Ishikawa (cell line): ENCODE measurements around the gene MTMR10.

Experiments
- CEBPB ChIP-seq: IDR thresholded peaks from 2 replicates; pipeline ENCODE4 v1.6.1; 2012
- CREB1 ChIP-seq: IDR thresholded peaks from 2 replicates; pipeline ENCODE4 v1.6.1; 2012; ENCODE audit warnings: low read depth
- EGR1 ChIP-seq: IDR thresholded peaks from 2 replicates; pipeline ENCODE4 v1.6.1; 2012
- EP300 ChIP-seq: IDR thresholded peaks from 2 replicates; pipeline ENCODE4 v1.6.1; 2012; ENCODE audit warnings: borderline replicate concordance
- REST ChIP-seq: IDR thresholded peaks from 2 replicates; pipeline ENCODE4 v1.6.1; 2012; ENCODE audit warnings: low read depth, mild to moderate bottlenecking
- TAF1 ChIP-seq: IDR thresholded peaks from 2 replicates; pipeline ENCODE4 v1.6.1; 2012; ENCODE audit warnings: low read depth, mild to moderate bottlenecking
- ZBTB7A ChIP-seq: IDR thresholded peaks from 2 replicates; pipeline ENCODE4 v1.6.1; 2012; ENCODE audit warnings: low read depth

- TF ChIP-seq TAF1 (no peak), EP300 (no peak), REST (no peak), CREB1 (no peak), EGR1 (no peak), ZBTB7A (no peak), CEBPB (no peak)
These were observed 38.2 kb downstream of the MTMR10 start for GRCh38 chr15:30953183-30953582.
